Panc1 (cell line): ENCODE measurements around the gene PPFIA1.

Experiments
- POLR2AphosphoS5 ChIP-seq: IDR thresholded peaks from 2 replicates; pipeline ENCODE4 v1.6.1; 2012; ENCODE audit warnings: mild to moderate bottlenecking, low read depth, low read length, moderate library complexity
- TCF7L2 ChIP-seq: IDR thresholded peaks from 2 replicates; pipeline ENCODE4 v1.6.1; 2011; ENCODE audit warnings: mild to moderate bottlenecking, low read depth, low read length, inconsistent platforms
- TF ChIP-seq, protein P1 (sequence below): fragments of 450-650 bp; IDR thresholded peaks from 2 replicates; pipeline ENCODE4 v1.5.1; 2017; ENCODE audit warnings: mild to moderate bottlenecking

DNA sequence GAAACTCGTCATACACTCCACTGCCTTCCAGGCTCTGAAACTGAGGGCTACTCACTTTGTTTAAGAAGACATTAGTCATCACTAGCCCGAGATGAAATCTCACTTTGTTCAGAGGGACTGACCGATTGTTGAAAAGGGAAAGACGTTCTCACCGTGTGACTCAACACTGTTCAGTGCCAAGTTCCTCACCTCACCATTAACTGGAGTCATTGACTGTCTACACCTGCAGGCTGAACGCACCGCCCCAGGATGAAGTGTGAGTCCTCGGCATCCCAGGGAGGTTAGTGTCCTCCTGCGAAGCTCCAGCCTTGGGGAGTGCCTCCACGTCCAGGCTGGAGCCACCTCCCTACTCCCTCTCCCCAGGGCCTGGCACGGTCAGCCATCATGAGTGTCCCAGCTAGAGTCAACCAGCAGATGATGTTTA is 37.0 kb upstream of the PPFIA1 start:
- TF ChIP-seq, protein P1, sequence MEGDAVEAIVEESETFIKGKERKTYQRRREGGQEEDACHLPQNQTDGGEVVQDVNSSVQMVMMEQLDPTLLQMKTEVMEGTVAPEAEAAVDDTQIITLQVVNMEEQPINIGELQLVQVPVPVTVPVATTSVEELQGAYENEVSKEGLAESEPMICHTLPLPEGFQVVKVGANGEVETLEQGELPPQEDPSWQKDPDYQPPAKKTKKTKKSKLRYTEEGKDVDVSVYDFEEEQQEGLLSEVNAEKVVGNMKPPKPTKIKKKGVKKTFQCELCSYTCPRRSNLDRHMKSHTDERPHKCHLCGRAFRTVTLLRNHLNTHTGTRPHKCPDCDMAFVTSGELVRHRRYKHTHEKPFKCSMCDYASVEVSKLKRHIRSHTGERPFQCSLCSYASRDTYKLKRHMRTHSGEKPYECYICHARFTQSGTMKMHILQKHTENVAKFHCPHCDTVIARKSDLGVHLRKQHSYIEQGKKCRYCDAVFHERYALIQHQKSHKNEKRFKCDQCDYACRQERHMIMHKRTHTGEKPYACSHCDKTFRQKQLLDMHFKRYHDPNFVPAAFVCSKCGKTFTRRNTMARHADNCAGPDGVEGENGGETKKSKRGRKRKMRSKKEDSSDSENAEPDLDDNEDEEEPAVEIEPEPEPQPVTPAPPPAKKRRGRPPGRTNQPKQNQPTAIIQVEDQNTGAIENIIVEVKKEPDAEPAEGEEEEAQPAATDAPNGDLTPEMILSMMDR, result no peak
- peak; percentile 57; the same call in 1 of the 2 replicates for TF ChIP-seq POLR2AphosphoS5
- TF ChIP-seq TCF7L2, result peak; percentile 94
